ENCODE data around the gene MTUS2. TPM values are rescaled to one million over a fixed set of nuclear protein-coding genes. Genes with fewer than 3 reads are reported as not detected.

Gene MTUS2
- total RNA-seq, 6 donors from 2014 or later = 0.11 to 1.6 (median 0.20) TPM; not detected in 1

- Histone ChIP-seq H3K27ac (no peak overlapping the region), H3K4me3 (no peak overlapping the region), H3K36me3 (no peaks in the 10 kb centered on the region), H3K4me1 (no peaks in the 10 kb centered on the region), H3K9me3 (no peaks in the 10 kb centered on the region), H3K27me3 (no peaks in the 10 kb centered on the region)
- ATAC-seq (ENCODE audit: low FRiP score in 2 of 2) (no peak), DNase-seq (no peak)
- WGBS, 2 donors = 66 to 78% methylated on average over 6 of the region's 6 CpGs
- no peak for TF ChIP-seq POLR2AphosphoS5 (IDR thresholded peaks at IDR 0.05)
- TF ChIP-seq, protein P1, sequence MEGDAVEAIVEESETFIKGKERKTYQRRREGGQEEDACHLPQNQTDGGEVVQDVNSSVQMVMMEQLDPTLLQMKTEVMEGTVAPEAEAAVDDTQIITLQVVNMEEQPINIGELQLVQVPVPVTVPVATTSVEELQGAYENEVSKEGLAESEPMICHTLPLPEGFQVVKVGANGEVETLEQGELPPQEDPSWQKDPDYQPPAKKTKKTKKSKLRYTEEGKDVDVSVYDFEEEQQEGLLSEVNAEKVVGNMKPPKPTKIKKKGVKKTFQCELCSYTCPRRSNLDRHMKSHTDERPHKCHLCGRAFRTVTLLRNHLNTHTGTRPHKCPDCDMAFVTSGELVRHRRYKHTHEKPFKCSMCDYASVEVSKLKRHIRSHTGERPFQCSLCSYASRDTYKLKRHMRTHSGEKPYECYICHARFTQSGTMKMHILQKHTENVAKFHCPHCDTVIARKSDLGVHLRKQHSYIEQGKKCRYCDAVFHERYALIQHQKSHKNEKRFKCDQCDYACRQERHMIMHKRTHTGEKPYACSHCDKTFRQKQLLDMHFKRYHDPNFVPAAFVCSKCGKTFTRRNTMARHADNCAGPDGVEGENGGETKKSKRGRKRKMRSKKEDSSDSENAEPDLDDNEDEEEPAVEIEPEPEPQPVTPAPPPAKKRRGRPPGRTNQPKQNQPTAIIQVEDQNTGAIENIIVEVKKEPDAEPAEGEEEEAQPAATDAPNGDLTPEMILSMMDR (IDR thresholded peaks at IDR 0.05) = no peak
- no peak for TF ChIP-seq EP300 (IDR thresholded peaks at IDR 0.05)
- no peak for TF ChIP-seq POLR2A (IDR thresholded peaks at IDR 0.05)
Measured at GRCh38 chr13:29161676-29162075, 341.5 kb downstream of the MTUS2 start.

- ATAC-seq (ENCODE audit: low FRiP score in 2 of 2) (no peak), DNase-seq (no peak)
- Histone ChIP-seq H3K27me3 (no peaks in the 10 kb centered on the region), H3K4me3 (no peak overlapping the region), H3K36me3 (no peaks in the 10 kb centered on the region), H3K9me3 (no peaks in the 10 kb centered on the region), H3K27ac (no peak overlapping the region), H3K4me1 (no peaks in the 10 kb centered on the region)
- WGBS, 2 donors = 63 to 71% methylated on average over 6 of the region's 6 CpGs
- TF ChIP-seq EP300 (IDR thresholded peaks at IDR 0.05) (no peak), POLR2AphosphoS5 (IDR thresholded peaks at IDR 0.05) (no peak), POLR2A (IDR thresholded peaks at IDR 0.05) (no peak)
- TF ChIP-seq, protein P1 (IDR thresholded peaks at IDR 0.05) = no peak
Measured at GRCh38 chr13:29162638-29163235, 342.6 kb downstream of the MTUS2 start.

- ATAC-seq (ENCODE audit: low FRiP score in 2 of 2) = peak in 1 of 2 donors; percentile 34
- H3K9me3 ChIP-seq = no peaks in the 10 kb centered on the region
- no peak overlapping the region for H3K4me3 ChIP-seq
- no peaks in the 10 kb centered on the region for H3K4me1 ChIP-seq
- H3K27me3 ChIP-seq = no peaks in the 10 kb centered on the region
- peak in 1 of 2 donors; percentile 13 for DNase-seq
- H3K36me3 ChIP-seq = no peaks in the 10 kb centered on the region
- TF ChIP-seq POLR2A (IDR thresholded peaks at IDR 0.05) (no peak), EP300 (IDR thresholded peaks at IDR 0.05) (no peak), POLR2AphosphoS5 (IDR thresholded peaks at IDR 0.05) (no peak)
- TF ChIP-seq, protein P1 (IDR thresholded peaks at IDR 0.05) = no peak
- WGBS, 2 donors = 82 to 87% methylated on average over 7 of the region's 7 CpGs
- no peak overlapping the region for H3K27ac ChIP-seq
Measured at GRCh38 chr13:29164116-29164515, 344.0 kb downstream of the MTUS2 start.

DNA sequence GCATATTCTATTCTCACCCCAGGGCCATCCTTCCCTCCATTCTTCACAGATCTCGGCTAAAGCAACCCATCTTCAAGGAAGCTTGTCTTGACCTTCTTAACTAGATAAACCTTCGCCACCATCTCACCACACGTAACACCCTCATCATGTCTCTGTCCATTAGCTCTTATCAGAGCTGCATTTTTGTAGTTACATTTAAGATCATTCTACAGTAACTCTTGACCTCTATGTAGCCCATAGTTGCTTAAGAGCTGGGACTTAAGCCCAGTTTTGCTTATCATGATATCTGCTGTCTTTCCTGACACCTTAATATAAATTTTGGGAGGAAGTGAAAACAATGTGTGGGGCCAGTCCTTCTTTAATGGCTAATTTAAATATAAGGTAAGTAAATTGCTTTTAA is 345.1 kb downstream of the MTUS2 start:
- TF ChIP-seq POLR2A (IDR thresholded peaks at IDR 0.05) = no peak
- TF ChIP-seq, protein P1 (IDR thresholded peaks at IDR 0.05) = no peak
- ATAC-seq (ENCODE audit: low FRiP score in 2 of 2) = no peak
- DNase-seq = no peak
- no peaks in the 10 kb centered on the region for H3K27me3 ChIP-seq
- WGBS, 2 donors = 60 to 72% methylated on average over 3 of the region's 3 CpGs
- H3K4me3 ChIP-seq = no peak overlapping the region
- no peaks in the 10 kb centered on the region for H3K4me1 ChIP-seq
- no peak overlapping the region for H3K27ac ChIP-seq
- H3K36me3 ChIP-seq = no peaks in the 10 kb centered on the region
- no peaks in the 10 kb centered on the region for H3K9me3 ChIP-seq

- no peak for DNase-seq
- H3K4me3 ChIP-seq = no peak overlapping the region
- TF ChIP-seq EP300 (IDR thresholded peaks at IDR 0.05) (no peak), POLR2A (IDR thresholded peaks at IDR 0.05) (no peak), POLR2AphosphoS5 (IDR thresholded peaks at IDR 0.05) (no peak)
- TF ChIP-seq, protein P1 (IDR thresholded peaks at IDR 0.05) = no peak
- H3K9me3 ChIP-seq = no peaks in the 10 kb centered on the region
- WGBS, 2 donors = 29 to 39% methylated on average over 2 of the region's 2 CpGs
- no peaks in the 10 kb centered on the region for H3K4me1 ChIP-seq
- ATAC-seq (ENCODE audit: low FRiP score in 2 of 2) = no peak
- H3K27me3 ChIP-seq = no peaks in the 10 kb centered on the region
- H3K36me3 ChIP-seq = no peaks in the 10 kb centered on the region
- no peak overlapping the region for H3K27ac ChIP-seq
Measured at GRCh38 chr13:29165840-29166239, 345.7 kb downstream of the MTUS2 start.
